Measurements from ENCODE around the gene STC2. TPM values are rescaled to one million over a fixed set of nuclear protein-coding genes. Genes with fewer than 3 reads are reported as not detected.

STC2 gene
- total RNA-seq, 1 experiment from 2014 or later = 57.0 TPM

DNA sequence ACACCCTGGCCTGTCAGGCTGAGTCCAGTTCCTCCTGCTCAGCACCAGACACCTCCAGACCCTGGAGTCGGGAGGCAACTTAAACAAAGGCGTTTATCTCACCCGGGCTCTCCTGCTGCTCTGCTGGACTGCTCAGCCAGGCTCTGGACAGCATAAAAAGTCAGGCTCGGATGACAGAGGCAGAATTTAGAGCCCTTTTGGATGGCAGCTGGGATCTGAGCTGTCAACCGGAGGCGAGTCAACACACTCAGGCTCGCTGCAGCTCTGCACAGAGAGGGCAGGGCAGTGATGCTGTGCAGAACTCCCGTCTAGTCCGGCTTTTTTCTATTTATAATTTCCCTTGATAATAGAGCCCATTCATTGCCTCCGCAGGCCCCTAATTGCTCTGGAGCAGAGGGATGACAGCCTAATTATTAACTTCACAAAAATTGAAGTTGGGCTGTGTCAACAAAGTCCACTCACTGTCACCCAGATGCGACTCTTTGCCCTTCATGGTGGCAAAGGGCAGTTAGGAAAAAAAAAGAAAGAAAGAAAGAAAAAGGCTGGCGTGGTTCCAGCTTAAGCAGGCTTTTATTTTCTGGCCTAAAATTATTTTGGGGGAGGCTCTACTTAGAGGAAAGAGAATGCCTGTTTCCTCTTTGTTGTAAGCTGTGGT, 37.6 kb downstream of the STC2 start:
- Mint-ChIP-seq H3K9me3 (peaks cover 11% of the 10 kb centered on the region), H3K27ac (no peak overlapping the region), H3K4me3 (no peak overlapping the region), H3K27me3 (ENCODE audit: low read depth) (peaks cover 47% of the 10 kb centered on the region), H3K36me3 (peaks cover 11% of the 10 kb centered on the region), H3K4me1 (peaks cover 42% of the 10 kb centered on the region)
- ChIA-PET CTCF (interaction anchor here (1.1 to 7.7 kb wide), 2 partner anchors 40 to 240 kb away, joined by 3 to 169 read pairs; partner anchors contain the start of gene STC2), POLR2A (interaction anchor here (0.5 to 0.9 kb wide), 2 partner anchors 38 to 277 kb away, joined by 3 read pairs; partner anchors contain the start of gene STC2)
- TF ChIP-seq, protein P1, sequence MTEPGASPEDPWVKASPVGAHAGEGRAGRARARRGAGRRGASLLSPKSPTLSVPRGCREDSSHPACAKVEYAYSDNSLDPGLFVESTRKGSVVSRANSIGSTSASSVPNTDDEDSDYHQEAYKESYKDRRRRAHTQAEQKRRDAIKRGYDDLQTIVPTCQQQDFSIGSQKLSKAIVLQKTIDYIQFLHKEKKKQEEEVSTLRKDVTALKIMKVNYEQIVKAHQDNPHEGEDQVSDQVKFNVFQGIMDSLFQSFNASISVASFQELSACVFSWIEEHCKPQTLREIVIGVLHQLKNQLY (CRISPR knock-in tag; IDR thresholded peaks at IDR 0.05) = no peak
- TF ChIP-seq, protein P2, sequence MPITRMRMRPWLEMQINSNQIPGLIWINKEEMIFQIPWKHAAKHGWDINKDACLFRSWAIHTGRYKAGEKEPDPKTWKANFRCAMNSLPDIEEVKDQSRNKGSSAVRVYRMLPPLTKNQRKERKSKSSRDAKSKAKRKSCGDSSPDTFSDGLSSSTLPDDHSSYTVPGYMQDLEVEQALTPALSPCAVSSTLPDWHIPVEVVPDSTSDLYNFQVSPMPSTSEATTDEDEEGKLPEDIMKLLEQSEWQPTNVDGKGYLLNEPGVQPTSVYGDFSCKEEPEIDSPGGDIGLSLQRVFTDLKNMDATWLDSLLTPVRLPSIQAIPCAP (CRISPR knock-in tag; IDR thresholded peaks at IDR 0.05) = no peak
- TF ChIP-seq GRHL2 (CRISPR knock-in tag; IDR thresholded peaks at IDR 0.05; ENCODE audit: insufficient replicate concordance, severe bottlenecking) (no peak), RELA (CRISPR knock-in tag; IDR thresholded peaks at IDR 0.05; ENCODE audit: borderline replicate concordance) (no peak), NFE2L1 (CRISPR knock-in tag; IDR thresholded peaks at IDR 0.05) (no peak), E2F4 (CRISPR knock-in tag; IDR thresholded peaks at IDR 0.05; ENCODE audit: borderline replicate concordance, low read depth) (no peak), ATF6 (CRISPR knock-in tag; IDR thresholded peaks at IDR 0.05) (no peak), ESRRA (CRISPR knock-in tag; IDR thresholded peaks at IDR 0.05; ENCODE audit: borderline replicate concordance) (no peak), ZNF121 (CRISPR knock-in tag; IDR thresholded peaks at IDR 0.05) (no peak), CBFB (CRISPR knock-in tag; IDR thresholded peaks at IDR 0.05; ENCODE audit: low read depth) (no peak)
- TF ChIP-seq, protein P3, sequence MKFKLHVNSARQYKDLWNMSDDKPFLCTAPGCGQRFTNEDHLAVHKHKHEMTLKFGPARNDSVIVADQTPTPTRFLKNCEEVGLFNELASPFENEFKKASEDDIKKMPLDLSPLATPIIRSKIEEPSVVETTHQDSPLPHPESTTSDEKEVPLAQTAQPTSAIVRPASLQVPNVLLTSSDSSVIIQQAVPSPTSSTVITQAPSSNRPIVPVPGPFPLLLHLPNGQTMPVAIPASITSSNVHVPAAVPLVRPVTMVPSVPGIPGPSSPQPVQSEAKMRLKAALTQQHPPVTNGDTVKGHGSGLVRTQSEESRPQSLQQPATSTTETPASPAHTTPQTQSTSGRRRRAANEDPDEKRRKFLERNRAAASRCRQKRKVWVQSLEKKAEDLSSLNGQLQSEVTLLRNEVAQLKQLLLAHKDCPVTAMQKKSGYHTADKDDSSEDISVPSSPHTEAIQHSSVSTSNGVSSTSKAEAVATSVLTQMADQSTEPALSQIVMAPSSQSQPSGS (CRISPR knock-in tag; IDR thresholded peaks at IDR 0.05; ENCODE audit: borderline replicate concordance, low read depth) = no peak
- ATAC-seq = no peak
- no peak for DNase-seq (ENCODE audit: low spot score)

GRCh38 chr5:173289372-173289771, 38.8 kb downstream of the STC2 start:
- no peak for TF ChIP-seq FOXP1 (CRISPR knock-in tag; IDR thresholded peaks at IDR 0.05; ENCODE audit: borderline replicate concordance)
- peaks cover 34% of the 10 kb centered on the region for H3K4me1 Mint-ChIP-seq
- POLR2A ChIA-PET = no interaction called here
- H3K27me3 Mint-ChIP-seq (ENCODE audit: low read depth) = peaks cover 51% of the 10 kb centered on the region
- H3K27ac Mint-ChIP-seq = no peak overlapping the region
- peaks cover 21% of the 10 kb centered on the region for H3K9me3 Mint-ChIP-seq
- CTCF ChIA-PET = no interaction called here
- DNase-seq (ENCODE audit: low spot score) (no peak), ATAC-seq (no peak)
- H3K4me3 Mint-ChIP-seq = no peak overlapping the region
- peaks cover 11% of the 10 kb centered on the region for H3K36me3 Mint-ChIP-seq

- ATAC-seq (no peak), DNase-seq (ENCODE audit: low spot score) (no peak)
- H3K9me3 Mint-ChIP-seq = peaks cover 25% of the 10 kb centered on the region
- H3K36me3 Mint-ChIP-seq = peaks cover 11% of the 10 kb centered on the region
- ChIA-PET CTCF (no interaction called here), POLR2A (no interaction called here)
- peaks cover 52% of the 10 kb centered on the region for H3K27me3 Mint-ChIP-seq (ENCODE audit: low read depth)
- H3K27ac Mint-ChIP-seq = no peak overlapping the region
- no peak for TF ChIP-seq CREM (CRISPR knock-in tag; IDR thresholded peaks at IDR 0.05)
- no peak for TF ChIP-seq ZNF232 (CRISPR knock-in tag; IDR thresholded peaks at IDR 0.05)
- TF ChIP-seq ATF6 (CRISPR knock-in tag; IDR thresholded peaks at IDR 0.05) = no peak
- no peak for TF ChIP-seq OVOL2 (CRISPR knock-in tag; IDR thresholded peaks at IDR 0.05; ENCODE audit: borderline replicate concordance)
- TF ChIP-seq TCF7 (CRISPR knock-in tag; IDR thresholded peaks at IDR 0.05; ENCODE audit: low read depth) = no peak
- no peak for TF ChIP-seq FOXP1 (CRISPR knock-in tag; IDR thresholded peaks at IDR 0.05; ENCODE audit: borderline replicate concordance)
- TF ChIP-seq TP53 (CRISPR knock-in tag; IDR thresholded peaks at IDR 0.05) = no peak
- no peak for TF ChIP-seq ATF1 (CRISPR knock-in tag; IDR thresholded peaks at IDR 0.05)
- no peak overlapping the region for H3K4me3 Mint-ChIP-seq
- peaks cover 27% of the 10 kb centered on the region for H3K4me1 Mint-ChIP-seq
Measured at GRCh38 chr5:173288632-173289031, 39.6 kb downstream of the STC2 start.

All from WTC11 (cell line).